HepG2 (cell line): ENCODE measurements around the gene ADAMTS4. TPM values are rescaled to one million over a fixed set of nuclear protein-coding genes. Genes with fewer than 3 reads are reported as not detected.
A peak's percentile ranks its signal among the peaks of the same experiment; 100 is the strongest.

Experiments
- HMGXB4 ChIP-seq, 2 experiments: sonication (generic) in 1 of 2; formaldehyde crosslinking in 1 of 2; IDR thresholded peaks; 2 replicates each; pipeline versions ENCODE4 v1.4.0 to v1.6.1; 2018 to 2020; ENCODE audit warnings: missing genetic modification reagents in 2 of 2, borderline replicate concordance in 1 of 2, low read depth in 1 of 2, mild to moderate bottlenecking in 1 of 2, missing biosample characterization in 1 of 2
- KLF13 ChIP-seq: sonication (generic); formaldehyde crosslinking; IDR thresholded peaks from 2 replicates; pipeline ENCODE4 v1.4.0; 2020; ENCODE audit warnings: mild to moderate bottlenecking, missing genetic modification reagents
- NCOA2 ChIP-seq: sonication (generic); formaldehyde crosslinking; IDR thresholded peaks from 2 replicates; pipeline ENCODE4 v1.8.0; 2022; ENCODE audit warnings: inconsistent platforms
- SNAPC4 ChIP-seq: sonication (generic); formaldehyde crosslinking; IDR thresholded peaks from 2 replicates; pipeline ENCODE4 v1.4.0; 2020; ENCODE audit warnings: mild to moderate bottlenecking, missing genetic modification reagents
- TRAFD1 ChIP-seq: sonication (generic); formaldehyde crosslinking; IDR thresholded peaks from 2 replicates; pipeline ENCODE4 v1.5.1; 2020; ENCODE audit warnings: missing genetic modification reagents, mild to moderate bottlenecking, borderline replicate concordance
- TRIM24 ChIP-seq: sonication (generic); formaldehyde crosslinking; IDR thresholded peaks from 2 replicates; pipeline ENCODE4 v1.8.0; 2022; ENCODE audit warnings: mild to moderate bottlenecking, missing genetic modification reagents
- USF2 ChIP-seq, 2 experiments: sonication (generic) in 1 of 2; formaldehyde crosslinking in 1 of 2; IDR thresholded peaks; 2 replicates each; pipeline versions ENCODE4 v1.5.1 to v1.6.1; 2011 to 2020; ENCODE audit warnings: borderline replicate concordance in 1 of 2, low read depth in 1 of 2, low read length in 1 of 2, mild to moderate bottlenecking in 1 of 2, missing genetic modification reagents in 1 of 2, moderate library complexity in 1 of 2
- ZBTB42 ChIP-seq: sonication (generic); formaldehyde crosslinking; IDR thresholded peaks from 2 replicates; pipeline ENCODE4 v1.5.0; 2020; ENCODE audit warnings: mild to moderate bottlenecking, missing genetic modification reagents
- ZFAT ChIP-seq: sonication (generic); formaldehyde crosslinking; conservative IDR thresholded peaks from 2 replicates; pipeline ENCODE4 v1.8.1; 2023; ENCODE audit warnings: missing genetic modification reagents, inconsistent platforms
- ZFP1 ChIP-seq: IDR thresholded peaks from 2 replicates; pipeline ENCODE4 v1.6.1; 2016
- ZNF280D ChIP-seq: sonication (generic); formaldehyde crosslinking; IDR thresholded peaks from 2 replicates; pipeline ENCODE4 v1.5.1; 2020; ENCODE audit warnings: mild to moderate bottlenecking, missing genetic modification reagents
- ZSCAN25 ChIP-seq: sonication (generic); formaldehyde crosslinking; IDR thresholded peaks from 2 replicates; pipeline ENCODE4 v1.8.0; 2022; ENCODE audit warnings: mild to moderate bottlenecking, missing genetic modification reagents
- polyA plus RNA-seq, 8 experiments: library from polyadenylated mRNA; depleted of rRNA in 3 of 8; stranded (reverse) in 7 of 8; unstranded in 1 of 8; fragments of >200 nt; fragmentation: Illumina TruSeq in 4 of 8; extraction: Trizol in 4 of 8; gene quantifications; 2 replicates each; pipeline versions ENCODE4 v1.2.1 to v1.2.3, GENCODE V29; 2011 to 2016; ENCODE audit warnings: low read depth in 4 of 8, missing spikeins in 1 of 8, mixed read lengths in 1 of 8; ENCODE audit not compliant: insufficient read depth in 1 of 8
- total RNA-seq, 5 experiments: library from RNA; depleted of rRNA; stranded (reverse); fragments of >200 nt; fragmentation: Illumina TruSeq; extraction: Trizol; gene quantifications; 2 replicates each; pipeline ENCODE4 v1.2.3, GENCODE V29; 2016; ENCODE audit warnings: low read depth in 1 of 5

Gene ADAMTS4
- total and polyA plus RNA-seq, 2 of the 13 experiments (the other 11 are each of a cell fraction or from before 2014, with no cell fraction given): 0.51 to 1.7 TPM

GRCh38 chr1:161222175-161223019 lies 23.5 kb upstream of the ADAMTS4 start (continued):
- no peak for TF ChIP-seq TRAFD1 (CRISPR knock-in tag)
- TF ChIP-seq USF2 (IDR thresholded peaks at IDR 0.05; ENCODE audit: low read depth, low read length): no peak
- TF ChIP-seq USF2 (CRISPR knock-in tag; IDR thresholded peaks at IDR 0.05; ENCODE audit: borderline replicate concordance): 0 out of 2 replicates have a peak, but pooled peaks have one; percentile 34
- TF ChIP-seq HMGXB4 (CRISPR knock-in tag; IDR thresholded peaks at IDR 0.05; ENCODE audit: borderline replicate concordance in 1 of 2, low read depth in 1 of 2): peak in 1 of 2 experiments; percentile 33; a peak in 1 of 4 replicates
- TF ChIP-seq KLF13: no peak
- peak; percentile 64 for TF ChIP-seq SNAPC4 (CRISPR knock-in tag)
- no peak for TF ChIP-seq ZFAT (CRISPR knock-in tag)
- 0 out of 2 replicates have a peak, but pooled peaks have one; percentile 15 for TF ChIP-seq ZNF280D (CRISPR knock-in tag)
- TF ChIP-seq ZSCAN25 (CRISPR knock-in tag): no peak
- 0 out of 2 replicates have a peak, but pooled peaks have one; percentile 17 for TF ChIP-seq ZBTB42
- 0 out of 2 replicates have a peak, but pooled peaks have one; percentile 2 for TF ChIP-seq NCOA2 (CRISPR knock-in tag)
- TF ChIP-seq TRIM24 (CRISPR knock-in tag): no peak
- no peak for TF ChIP-seq ZFP1 (CRISPR knock-in tag)
